Measurements from ENCODE around the gene ZNRD2.

DNA sequence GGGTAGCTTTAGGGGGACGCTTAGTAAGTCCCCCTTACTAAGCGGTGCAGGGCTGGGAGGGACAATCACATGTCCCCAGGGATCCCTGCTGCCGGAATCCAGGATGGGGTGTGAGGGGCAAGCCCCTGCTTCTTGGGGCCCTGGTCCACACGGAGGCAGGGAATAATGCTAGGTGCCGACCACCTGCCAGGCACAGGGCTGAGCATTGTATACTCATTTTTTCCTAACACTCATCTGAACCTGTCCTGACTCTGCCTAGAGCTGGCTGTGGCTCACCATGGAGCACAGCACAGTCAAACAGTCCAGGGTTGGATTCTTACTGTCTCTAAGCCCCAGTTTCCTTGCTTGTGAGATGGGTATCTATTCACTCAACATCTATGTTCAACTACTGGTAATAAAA is 10.7 kb upstream of the ZNRD2 start:
- TF ChIP-seq, protein P1, sequence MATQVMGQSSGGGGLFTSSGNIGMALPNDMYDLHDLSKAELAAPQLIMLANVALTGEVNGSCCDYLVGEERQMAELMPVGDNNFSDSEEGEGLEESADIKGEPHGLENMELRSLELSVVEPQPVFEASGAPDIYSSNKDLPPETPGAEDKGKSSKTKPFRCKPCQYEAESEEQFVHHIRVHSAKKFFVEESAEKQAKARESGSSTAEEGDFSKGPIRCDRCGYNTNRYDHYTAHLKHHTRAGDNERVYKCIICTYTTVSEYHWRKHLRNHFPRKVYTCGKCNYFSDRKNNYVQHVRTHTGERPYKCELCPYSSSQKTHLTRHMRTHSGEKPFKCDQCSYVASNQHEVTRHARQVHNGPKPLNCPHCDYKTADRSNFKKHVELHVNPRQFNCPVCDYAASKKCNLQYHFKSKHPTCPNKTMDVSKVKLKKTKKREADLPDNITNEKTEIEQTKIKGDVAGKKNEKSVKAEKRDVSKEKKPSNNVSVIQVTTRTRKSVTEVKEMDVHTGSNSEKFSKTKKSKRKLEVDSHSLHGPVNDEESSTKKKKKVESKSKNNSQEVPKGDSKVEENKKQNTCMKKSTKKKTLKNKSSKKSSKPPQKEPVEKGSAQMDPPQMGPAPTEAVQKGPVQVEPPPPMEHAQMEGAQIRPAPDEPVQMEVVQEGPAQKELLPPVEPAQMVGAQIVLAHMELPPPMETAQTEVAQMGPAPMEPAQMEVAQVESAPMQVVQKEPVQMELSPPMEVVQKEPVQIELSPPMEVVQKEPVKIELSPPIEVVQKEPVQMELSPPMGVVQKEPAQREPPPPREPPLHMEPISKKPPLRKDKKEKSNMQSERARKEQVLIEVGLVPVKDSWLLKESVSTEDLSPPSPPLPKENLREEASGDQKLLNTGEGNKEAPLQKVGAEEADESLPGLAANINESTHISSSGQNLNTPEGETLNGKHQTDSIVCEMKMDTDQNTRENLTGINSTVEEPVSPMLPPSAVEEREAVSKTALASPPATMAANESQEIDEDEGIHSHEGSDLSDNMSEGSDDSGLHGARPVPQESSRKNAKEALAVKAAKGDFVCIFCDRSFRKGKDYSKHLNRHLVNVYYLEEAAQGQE (IDR thresholded peaks at IDR 0.05; ENCODE audit: insufficient read depth in 1 of 2, low read depth in 2 of 2, low read length in 1 of 2) = no peak
- TF ChIP-seq, protein P2, sequence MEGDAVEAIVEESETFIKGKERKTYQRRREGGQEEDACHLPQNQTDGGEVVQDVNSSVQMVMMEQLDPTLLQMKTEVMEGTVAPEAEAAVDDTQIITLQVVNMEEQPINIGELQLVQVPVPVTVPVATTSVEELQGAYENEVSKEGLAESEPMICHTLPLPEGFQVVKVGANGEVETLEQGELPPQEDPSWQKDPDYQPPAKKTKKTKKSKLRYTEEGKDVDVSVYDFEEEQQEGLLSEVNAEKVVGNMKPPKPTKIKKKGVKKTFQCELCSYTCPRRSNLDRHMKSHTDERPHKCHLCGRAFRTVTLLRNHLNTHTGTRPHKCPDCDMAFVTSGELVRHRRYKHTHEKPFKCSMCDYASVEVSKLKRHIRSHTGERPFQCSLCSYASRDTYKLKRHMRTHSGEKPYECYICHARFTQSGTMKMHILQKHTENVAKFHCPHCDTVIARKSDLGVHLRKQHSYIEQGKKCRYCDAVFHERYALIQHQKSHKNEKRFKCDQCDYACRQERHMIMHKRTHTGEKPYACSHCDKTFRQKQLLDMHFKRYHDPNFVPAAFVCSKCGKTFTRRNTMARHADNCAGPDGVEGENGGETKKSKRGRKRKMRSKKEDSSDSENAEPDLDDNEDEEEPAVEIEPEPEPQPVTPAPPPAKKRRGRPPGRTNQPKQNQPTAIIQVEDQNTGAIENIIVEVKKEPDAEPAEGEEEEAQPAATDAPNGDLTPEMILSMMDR (IDR thresholded peaks at IDR 0.05) = no peak
- TF ChIP-seq TCF7L2 (IDR thresholded peaks at IDR 0.05; ENCODE audit: low read depth, low read length) = no peak
- TF ChIP-seq SIN3A (IDR thresholded peaks at IDR 0.05; ENCODE audit: borderline replicate concordance, insufficient read depth, low read depth, low read length) = no peak
